Activated T-cell treated with anti-CD3 and anti-CD28 coated beads, Interleukin-2, amount 50 U/mL, for 72 hours (primary cell): ENCODE results near the gene NCK2. TPM values are rescaled to one million over a fixed set of nuclear protein-coding genes. Genes with fewer than 3 reads are reported as not detected.
A peak's percentile ranks its signal among the peaks of the same experiment; 100 is the strongest.

Source experiments
- ATAC-seq, 2 donors: fragments of 150-1000 bp; cut with Tn5 transposase; replicated peaks in 1 of 2; 2 replicates each; pipeline ENCODE4 v1.10.0; 2021; ENCODE audit warnings: moderate library complexity in 2 of 2, mild to moderate bottlenecking in 1 of 2
- DNase-seq, 2 donors: peaks; one replicate each; pipeline ENCODE4 v3.0.0; 2021 to 2022; ENCODE audit warnings: mixed read lengths in 1 of 2
- H3K27ac Mint-ChIP-seq: one replicate; pipeline ENCODE4 v1.8.0; 2022; ENCODE audit warnings: mild to moderate bottlenecking, moderate library complexity, mixed read lengths
- H3K27me3 Mint-ChIP-seq: one replicate; pipeline ENCODE4 v1.8.0; 2022; ENCODE audit warnings: low read depth, mixed read lengths
- H3K36me3 Mint-ChIP-seq, 2 donors: one replicate each; pipeline ENCODE4 v1.8.0; 2022; ENCODE audit warnings: mixed read lengths in 2 of 2, mild to moderate bottlenecking in 1 of 2; ENCODE audit not compliant: insufficient read depth in 2 of 2
- H3K4me1 Mint-ChIP-seq: one replicate; pipeline ENCODE4 v1.8.0; 2022; ENCODE audit warnings: low read depth, mixed read lengths
- H3K4me3 Mint-ChIP-seq, 2 donors: one replicate each; pipeline ENCODE4 v1.8.0; 2022; ENCODE audit warnings: mild to moderate bottlenecking in 2 of 2, mixed read lengths in 2 of 2, moderate library complexity in 2 of 2
- H3K9me3 Mint-ChIP-seq, 2 donors: one replicate each; pipeline ENCODE4 v1.8.0; 2022; ENCODE audit warnings: mixed read lengths in 2 of 2
- total RNA-seq, 2 donors: library from RNA; stranded (reverse); gene quantifications; one replicate each; pipeline ENCODE4 v1.2.3, GENCODE V29; 2022

Gene NCK2
- total RNA-seq, 2 donors from 2014 or later: 159 to 161 TPM

DNA sequence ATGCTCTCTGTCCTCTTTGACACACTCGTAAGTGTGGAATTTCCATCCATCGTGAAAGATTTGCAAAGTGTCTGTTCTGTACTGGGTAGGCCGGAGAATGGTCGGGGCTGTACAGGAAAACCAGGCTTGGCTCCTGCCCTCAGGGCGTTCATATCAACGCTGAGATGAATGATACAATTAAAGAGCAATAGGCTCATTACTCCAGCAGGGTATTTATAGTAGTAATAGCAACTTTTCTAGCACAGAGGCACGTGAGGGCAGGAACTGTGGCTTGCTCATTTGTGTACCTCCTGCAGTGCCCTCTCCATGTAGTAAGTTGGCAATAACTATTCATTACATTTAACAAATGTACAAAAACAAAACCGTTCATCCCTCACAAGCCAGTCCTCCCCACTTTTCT, 5.3 kb upstream of the NCK2 start:
- peaks cover 86% of the 10 kb centered on the region for H3K4me1 Mint-ChIP-seq
- peaks cover 3 to 7% of the 10 kb centered on the region in 2 donors for H3K36me3 Mint-ChIP-seq
- peak overlapping the region; percentile 77 to 89 for H3K4me3 Mint-ChIP-seq
- H3K27me3 Mint-ChIP-seq: no peaks in the 10 kb centered on the region
- ATAC-seq (peak; percentile 30 to 50), DNase-seq (peak in 1 of 2 donors; percentile 38)
- peak overlapping the region; percentile 98 for H3K27ac Mint-ChIP-seq
- H3K9me3 Mint-ChIP-seq: peaks cover 0 to 2% of the 10 kb centered on the region in 2 donors

DNA sequence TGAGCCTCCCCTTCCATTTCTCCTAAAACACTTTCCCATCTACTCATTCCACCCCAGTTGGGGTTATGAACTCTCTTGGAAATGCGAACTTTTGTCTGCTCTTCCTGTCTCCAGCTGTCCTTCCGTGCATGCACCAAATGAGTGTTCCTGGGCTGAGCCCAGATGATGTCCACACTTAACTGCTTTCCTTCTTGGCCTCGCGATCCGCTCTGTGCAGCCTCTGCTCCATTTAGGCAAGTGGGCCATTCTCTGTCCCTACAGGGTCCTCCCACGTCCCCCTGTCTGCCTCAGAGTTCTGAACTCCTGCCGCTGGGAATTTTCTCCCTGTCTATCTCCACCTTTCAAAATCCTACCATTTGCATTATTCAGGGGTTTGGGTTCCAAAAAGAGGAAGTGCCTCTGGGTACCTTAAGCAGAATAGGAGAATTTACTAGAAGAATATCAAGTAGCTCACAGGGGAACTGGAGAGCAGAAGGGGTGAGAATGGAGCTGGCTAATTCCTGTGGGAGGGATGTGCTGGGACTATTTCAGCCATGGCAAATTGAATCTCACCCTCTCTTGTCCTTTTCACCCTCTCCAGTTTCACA, 4.7 kb upstream of the NCK2 start:
- DNase-seq (no peak), ATAC-seq (no peak)
- H3K27me3 Mint-ChIP-seq: no peaks in the 10 kb centered on the region
- H3K4me1 Mint-ChIP-seq: peaks cover 80% of the 10 kb centered on the region
- peaks cover 0 to 2% of the 10 kb centered on the region in 2 donors for H3K9me3 Mint-ChIP-seq
- H3K36me3 Mint-ChIP-seq: peaks cover 3 to 7% of the 10 kb centered on the region in 2 donors
- H3K27ac Mint-ChIP-seq: peak overlapping the region; percentile 98
- H3K4me3 Mint-ChIP-seq: peak overlapping the region; percentile 77 to 89

DNA sequence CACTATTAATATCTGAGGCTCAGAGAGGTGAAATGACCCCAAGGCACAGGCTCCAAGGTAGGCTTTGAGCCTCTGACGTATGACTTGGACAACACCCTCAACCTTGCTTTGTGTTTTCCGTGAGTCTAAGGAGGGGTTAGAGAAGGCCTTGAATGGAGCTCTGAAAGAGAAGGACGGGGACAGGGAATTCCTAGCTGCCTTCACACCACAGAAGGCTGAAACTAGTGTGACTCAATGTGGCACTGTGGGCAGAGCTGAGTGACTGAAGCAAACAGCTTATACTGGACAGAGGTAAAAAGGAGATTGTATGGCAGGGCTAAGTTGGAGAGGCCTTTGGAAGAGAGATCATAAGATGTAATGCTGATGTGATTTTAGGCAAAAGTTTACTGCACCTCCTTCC, 3.5 kb upstream of the NCK2 start:
- no peaks in the 10 kb centered on the region for H3K27me3 Mint-ChIP-seq
- DNase-seq (peak in 1 of 2 donors; percentile 40), ATAC-seq (peak in 1 of 2 donors; percentile 26)
- H3K36me3 Mint-ChIP-seq: peaks cover 7 to 13% of the 10 kb centered on the region in 2 donors
- peak overlapping the region in 1 of 2 donors; percentile 63 for H3K4me3 Mint-ChIP-seq
- H3K27ac Mint-ChIP-seq: no peak overlapping the region
- peaks cover 0 to 2% of the 10 kb centered on the region in 2 donors for H3K9me3 Mint-ChIP-seq
- H3K4me1 Mint-ChIP-seq: peaks cover 69% of the 10 kb centered on the region

DNA sequence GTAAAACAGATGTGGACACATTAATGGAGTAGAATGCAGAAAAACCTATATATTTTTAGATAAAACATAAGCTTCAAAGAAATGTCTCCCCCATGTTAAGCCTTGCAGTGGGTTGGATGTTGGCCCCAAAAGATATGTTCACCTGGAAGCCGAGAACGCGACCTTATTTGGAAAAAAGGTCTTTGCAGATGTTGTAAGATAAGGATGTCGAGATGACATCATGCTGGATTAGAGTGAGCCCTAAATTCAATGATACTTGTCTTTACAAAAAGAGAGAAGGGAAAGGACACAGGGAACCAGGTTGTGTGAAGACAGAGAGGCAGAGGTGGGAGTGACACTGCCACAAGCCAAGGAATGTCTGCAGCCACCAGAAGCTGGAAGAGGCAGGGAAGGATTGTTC, 3.1 kb upstream of the NCK2 start:
- Mint-ChIP-seq H3K4me3 (peak overlapping the region in 1 of 2 donors; percentile 29), H3K27me3 (no peaks in the 10 kb centered on the region), H3K36me3 (peaks cover 11 to 17% of the 10 kb centered on the region in 2 donors), H3K9me3 (peaks cover 0 to 2% of the 10 kb centered on the region in 2 donors), H3K27ac (peak overlapping the region; percentile 19), H3K4me1 (peaks cover 68% of the 10 kb centered on the region)
- DNase-seq (no peak), ATAC-seq (no peak)

DNA sequence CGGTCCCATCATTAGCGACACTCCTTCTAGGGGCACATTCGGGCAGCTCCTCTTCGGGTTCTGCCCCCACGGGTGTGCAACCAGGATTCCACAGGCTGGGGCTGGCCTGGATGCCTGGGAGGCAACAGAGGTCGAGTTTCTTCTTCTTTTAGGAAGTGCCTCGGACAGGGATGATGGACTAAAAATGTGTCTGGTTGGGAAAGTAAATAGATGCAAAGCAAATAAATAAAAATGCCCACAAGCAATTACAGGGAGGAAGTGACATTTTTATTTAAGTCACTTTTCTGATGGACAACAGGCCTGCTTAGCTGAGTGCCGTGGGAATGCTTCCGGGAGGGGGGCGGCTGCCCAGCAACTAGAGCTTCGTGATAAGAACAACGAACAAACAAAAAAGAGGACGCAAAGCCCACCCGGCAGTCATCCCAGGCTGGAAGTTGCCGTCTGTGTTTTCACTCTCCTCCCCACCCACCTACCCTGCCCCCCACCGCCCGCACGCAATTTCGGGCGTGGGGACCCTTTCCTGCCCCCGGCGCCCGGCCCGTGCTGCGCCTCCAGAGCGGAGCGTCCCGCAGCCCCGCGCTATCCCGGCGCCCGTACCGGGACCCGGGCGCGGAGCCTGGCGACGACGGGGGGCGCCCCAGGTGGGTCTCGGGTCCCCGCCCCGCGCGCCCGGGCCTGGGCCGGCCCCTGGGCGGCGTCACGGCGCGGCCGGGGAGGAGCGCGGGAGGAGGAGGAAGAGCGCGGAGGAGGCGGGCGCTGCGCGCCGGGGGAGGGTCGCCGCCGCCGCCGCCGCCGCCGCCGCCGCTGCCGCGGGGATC, 412 bp upstream of the NCK2 start:
- ATAC-seq (peak; percentile 58 to 64), DNase-seq (peak; percentile 72 to 82)
- no peaks in the 10 kb centered on the region for H3K27me3 Mint-ChIP-seq
- peaks cover 75% of the 10 kb centered on the region for H3K4me1 Mint-ChIP-seq
- H3K36me3 Mint-ChIP-seq: peaks cover 25 to 33% of the 10 kb centered on the region in 2 donors
- H3K9me3 Mint-ChIP-seq: peaks cover 0 to 2% of the 10 kb centered on the region in 2 donors
- peak overlapping the region; percentile 85 to 92 for H3K4me3 Mint-ChIP-seq
- peak overlapping the region; percentile 92 for H3K27ac Mint-ChIP-seq

DNA sequence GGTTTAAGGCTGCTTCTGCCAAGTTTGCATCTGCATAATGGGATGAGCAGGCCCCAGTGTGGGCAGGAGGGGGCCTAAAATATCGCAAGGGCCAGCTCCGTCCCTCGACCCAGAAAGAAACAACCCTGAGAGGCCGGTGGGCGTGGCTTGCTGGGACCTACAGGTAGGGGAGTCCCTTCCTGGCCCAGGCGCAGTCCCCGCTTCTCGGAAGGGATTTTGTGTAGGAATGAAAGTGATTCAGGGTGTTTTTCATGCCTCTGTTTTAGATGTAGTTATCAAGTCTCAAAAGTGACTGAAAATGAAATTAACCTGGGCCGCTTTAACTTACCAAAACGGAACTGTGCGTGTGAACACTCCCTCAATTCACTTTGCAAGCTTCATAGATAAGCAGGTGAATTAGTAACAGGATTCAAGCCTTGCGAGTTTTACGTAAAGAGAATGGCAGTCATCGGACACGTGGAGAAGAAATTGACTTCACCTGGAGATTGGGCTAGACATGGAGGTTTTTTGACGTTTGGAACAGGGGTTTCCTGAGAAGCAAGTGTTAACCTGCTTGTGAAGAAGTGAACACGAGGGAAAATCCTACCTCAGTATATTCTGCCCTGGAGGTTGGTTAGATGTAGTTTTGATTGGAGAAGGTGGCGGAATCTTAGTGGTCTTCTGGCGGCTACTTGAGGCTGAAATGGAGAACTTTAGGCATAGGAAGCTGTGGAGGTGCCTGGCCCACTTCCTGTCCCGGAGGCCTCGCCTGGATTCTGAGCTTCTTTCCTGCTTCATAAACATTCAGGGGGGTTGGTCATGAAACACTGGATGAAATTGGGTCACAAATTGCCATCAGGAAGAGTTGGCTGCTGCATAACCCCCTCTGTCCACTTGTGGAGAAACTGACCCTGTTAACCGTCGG, 1.7 kb downstream of the NCK2 start:
- Mint-ChIP-seq H3K36me3 (peaks cover 40 to 49% of the 10 kb centered on the region in 2 donors), H3K9me3 (peaks cover 0 to 2% of the 10 kb centered on the region in 2 donors)

DNA sequence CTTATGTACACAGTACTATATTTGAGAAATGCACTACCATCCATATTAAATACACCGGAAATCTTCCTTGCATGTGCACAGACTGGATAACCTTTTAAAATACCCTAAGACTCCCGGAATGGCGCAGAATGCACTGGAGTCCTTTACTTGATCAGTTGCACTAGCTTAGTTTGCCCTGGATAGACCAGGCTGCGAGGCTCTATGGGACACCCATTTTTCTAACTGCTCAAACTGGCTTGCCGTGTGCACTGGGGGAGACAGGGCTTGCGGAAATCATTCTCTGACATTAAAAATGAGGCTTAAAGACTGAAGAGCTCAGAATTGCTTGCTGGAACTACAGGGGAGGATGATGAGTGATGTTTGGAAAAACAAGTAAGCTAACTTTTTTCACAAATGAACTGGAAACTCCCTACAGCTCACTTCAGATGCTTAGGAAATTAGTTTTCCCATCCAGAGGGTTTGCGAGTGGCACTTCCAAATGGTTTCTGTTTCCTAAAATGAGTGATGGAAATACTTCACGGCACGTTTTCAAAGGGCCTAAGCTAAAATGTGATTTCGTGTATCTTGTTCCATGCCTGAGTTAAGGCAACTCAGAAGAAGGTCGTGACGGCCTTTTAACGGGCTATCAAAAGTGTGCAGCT, 2.7 kb downstream of the NCK2 start:
- DNase-seq (no peak), ATAC-seq (no peak)
- peak overlapping the region; percentile 95 to 96 for H3K4me3 Mint-ChIP-seq
- no peaks in the 10 kb centered on the region for H3K27me3 Mint-ChIP-seq
- peaks cover 78% of the 10 kb centered on the region for H3K4me1 Mint-ChIP-seq
- H3K27ac Mint-ChIP-seq: peak overlapping the region; percentile 99
- H3K36me3 Mint-ChIP-seq: peaks cover 42 to 52% of the 10 kb centered on the region in 2 donors
- H3K9me3 Mint-ChIP-seq: peaks cover 0 to under 1% of the 10 kb centered on the region in 2 donors

More for the DNA sequence above, 1.7 kb downstream of the NCK2 start:
- Mint-ChIP-seq H3K4me3 (peak overlapping the region; percentile 95 to 96), H3K27ac (peak overlapping the region; percentile 99), H3K4me1 (peaks cover 78% of the 10 kb centered on the region), H3K27me3 (no peaks in the 10 kb centered on the region)
- peak; percentile 61 to 73 for ATAC-seq
- DNase-seq: peak; percentile 93 to 96

DNA sequence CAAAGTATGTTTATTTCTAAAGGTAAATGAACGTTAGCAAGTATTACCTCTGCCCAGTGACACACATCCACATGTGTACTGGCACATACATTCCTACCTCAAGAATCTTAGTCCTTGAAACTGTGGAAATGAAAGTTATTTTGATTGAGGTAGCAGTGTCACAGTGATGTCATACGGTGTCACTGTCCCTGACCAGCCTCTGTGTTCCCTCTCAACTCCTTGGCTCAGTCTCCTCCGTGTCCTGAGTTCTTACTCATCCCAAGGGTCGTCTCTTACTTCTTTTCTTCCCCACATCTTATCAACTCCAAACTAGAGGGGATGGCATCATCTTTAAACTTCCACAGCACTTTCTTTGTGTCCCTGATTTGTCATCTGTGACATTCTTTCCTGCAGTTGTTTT, 3.3 kb downstream of the NCK2 start:
- peaks cover 78% of the 10 kb centered on the region for H3K4me1 Mint-ChIP-seq
- DNase-seq (no peak), ATAC-seq (peak; percentile 22 to 41)
- H3K27ac Mint-ChIP-seq: peak overlapping the region; percentile 99
- peak overlapping the region; percentile 95 to 96 for H3K4me3 Mint-ChIP-seq
- H3K27me3 Mint-ChIP-seq: no peaks in the 10 kb centered on the region
- H3K36me3 Mint-ChIP-seq: peaks cover 48 to 55% of the 10 kb centered on the region in 2 donors
- H3K9me3 Mint-ChIP-seq: no peaks in the 10 kb centered on the region

DNA sequence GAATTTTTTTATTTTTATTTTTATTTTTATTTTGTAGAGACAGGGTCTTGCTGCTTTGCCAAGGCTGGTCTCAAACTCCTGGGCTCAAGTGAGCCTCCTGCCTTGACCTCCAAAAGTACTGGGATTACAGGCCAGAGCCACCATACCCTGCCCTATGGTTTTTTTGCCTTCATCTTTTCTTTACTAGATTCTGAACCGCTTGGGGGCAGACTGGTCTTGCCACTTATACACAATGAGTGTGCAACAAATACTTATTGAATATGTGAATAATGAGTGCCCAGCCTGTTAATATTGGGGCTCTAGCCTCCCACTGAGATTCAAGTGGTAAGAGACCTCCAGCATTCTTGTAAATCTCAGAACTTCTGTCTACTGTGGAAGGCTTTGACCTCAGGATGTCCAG, 3.9 kb downstream of the NCK2 start:
- H3K27me3 Mint-ChIP-seq: no peaks in the 10 kb centered on the region
- no peak for ATAC-seq
- H3K4me1 Mint-ChIP-seq: peaks cover 78% of the 10 kb centered on the region
- H3K36me3 Mint-ChIP-seq: peaks cover 48 to 60% of the 10 kb centered on the region in 2 donors
- H3K27ac Mint-ChIP-seq: peak overlapping the region; percentile 97
- peak overlapping the region; percentile 95 to 96 for H3K4me3 Mint-ChIP-seq
- DNase-seq: no peak
- no peaks in the 10 kb centered on the region for H3K9me3 Mint-ChIP-seq

DNA sequence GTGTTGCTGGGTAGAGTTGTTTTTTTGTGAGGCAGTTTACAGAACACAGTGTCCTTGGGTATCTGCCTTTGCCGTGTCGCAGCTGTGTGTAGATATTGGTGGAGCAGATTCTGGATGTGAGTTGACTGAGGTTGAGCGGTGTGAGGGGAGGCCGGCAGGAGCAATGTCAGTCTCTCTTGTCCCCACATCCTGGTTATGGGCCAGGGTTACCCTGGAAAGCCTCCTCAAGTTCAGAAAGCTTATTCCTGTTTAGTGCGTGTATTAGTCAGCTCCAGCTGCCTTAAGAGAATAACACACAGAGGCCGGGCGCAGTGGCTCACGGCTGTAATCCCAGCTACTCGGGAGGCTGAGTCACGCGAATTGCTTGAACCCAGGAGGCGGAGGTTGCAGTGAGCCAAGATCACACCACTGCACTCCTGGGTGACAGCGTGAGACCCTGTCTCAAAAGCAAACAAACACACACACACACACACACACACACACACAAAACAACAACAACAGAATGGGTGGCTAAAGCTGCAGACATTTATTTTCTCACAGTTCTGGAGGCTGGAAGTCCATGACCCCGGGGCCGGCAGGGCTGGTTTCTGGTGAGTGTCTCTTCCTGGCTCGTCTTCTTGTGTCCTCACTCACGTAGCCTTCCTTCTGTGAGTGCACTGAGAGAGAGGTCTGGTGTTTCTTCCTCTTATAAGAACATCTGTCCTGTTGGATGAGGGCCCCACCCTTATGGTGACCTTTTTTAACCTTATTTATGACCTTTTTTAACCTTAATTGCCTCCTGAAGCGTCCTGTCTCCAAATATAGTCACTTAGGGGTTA, 5.1 kb downstream of the NCK2 start:
- peak in 1 of 2 donors; percentile 66 for DNase-seq
- peak overlapping the region; percentile 95 to 96 for H3K4me3 Mint-ChIP-seq
- peak overlapping the region; percentile 97 for H3K27ac Mint-ChIP-seq
- peaks cover 47 to 64% of the 10 kb centered on the region in 2 donors for H3K36me3 Mint-ChIP-seq
- H3K4me1 Mint-ChIP-seq: peaks cover 83% of the 10 kb centered on the region
- ATAC-seq: peak in 1 of 2 donors; percentile 30
- no peaks in the 10 kb centered on the region for H3K27me3 Mint-ChIP-seq
- H3K9me3 Mint-ChIP-seq: no peaks in the 10 kb centered on the region

DNA sequence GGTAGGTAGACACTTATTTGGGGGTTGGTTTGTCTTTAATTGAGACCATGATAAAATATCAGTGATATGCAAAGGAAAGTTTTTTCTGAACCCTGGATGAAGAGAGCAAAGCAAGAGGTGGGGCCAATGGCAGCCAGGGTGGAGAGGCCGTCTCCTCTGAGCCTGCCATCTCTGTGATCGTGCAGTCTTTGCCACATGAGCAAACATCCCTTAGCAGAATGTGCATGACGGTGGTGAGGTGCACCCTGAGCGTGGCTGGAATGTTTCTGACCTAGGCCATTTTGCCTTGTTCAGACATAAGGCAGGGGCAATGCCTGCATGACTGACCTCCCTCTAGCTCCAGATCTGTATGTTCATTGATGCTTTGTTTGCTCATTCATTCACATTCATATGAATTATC, 6.0 kb downstream of the NCK2 start:
- peak overlapping the region; percentile 95 to 96 for H3K4me3 Mint-ChIP-seq
- peak overlapping the region; percentile 97 for H3K27ac Mint-ChIP-seq
- H3K9me3 Mint-ChIP-seq: no peaks in the 10 kb centered on the region
- peaks cover 50 to 65% of the 10 kb centered on the region in 2 donors for H3K36me3 Mint-ChIP-seq
- no peak for ATAC-seq
- no peak for DNase-seq
- no peaks in the 10 kb centered on the region for H3K27me3 Mint-ChIP-seq
- H3K4me1 Mint-ChIP-seq: peaks cover 93% of the 10 kb centered on the region
